GM18951 (cell line): ENCODE data around the gene ZNF830.
"Not testable (repeated sequence)": the region's sequence is repeated elsewhere in the genome, so short reads cannot be mapped to it uniquely, and the experiment has no call there.

Experiments used
- POLR2A ChIP-seq: IDR thresholded peaks from 4 replicates; pipeline ENCODE4 v1.6.1; 2011; ENCODE audit warnings: mild to moderate bottlenecking; ENCODE audit not compliant: insufficient read length, insufficient read depth; ENCODE audit errors: extremely low read depth
- in situ Hi-C: fragments of 300-500 bp; cut with MboI; formaldehyde crosslinking; loops from one replicate; pipeline ENCODE4 v1.12.0; 2022; ENCODE audit warnings: low sequenced_read_pairs, mixed read lengths, inconsistent platforms; ENCODE audit not compliant: unreplicated experiment

ZNF830 gene, protein sequence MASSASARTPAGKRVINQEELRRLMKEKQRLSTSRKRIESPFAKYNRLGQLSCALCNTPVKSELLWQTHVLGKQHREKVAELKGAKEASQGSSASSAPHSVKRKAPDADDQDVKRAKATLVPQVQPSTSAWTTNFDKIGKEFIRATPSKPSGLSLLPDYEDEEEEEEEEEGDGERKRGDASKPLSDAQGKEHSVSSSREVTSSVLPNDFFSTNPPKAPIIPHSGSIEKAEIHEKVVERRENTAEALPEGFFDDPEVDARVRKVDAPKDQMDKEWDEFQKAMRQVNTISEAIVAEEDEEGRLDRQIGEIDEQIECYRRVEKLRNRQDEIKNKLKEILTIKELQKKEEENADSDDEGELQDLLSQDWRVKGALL

GRCh38 chr17:34961093-34961911, at the start of gene ZNF830, which contains the start of gene CCT6B:
ZNF830 (plus strand) TSS chr17:34961540; CDS start chr17:34961567, 27 bp downstream.
CCT6B (minus strand) TSS chr17:34961460; CDS start chr17:34961393, 67 bp downstream.
- TF ChIP-seq POLR2A, result peak; percentile 80

DNA sequence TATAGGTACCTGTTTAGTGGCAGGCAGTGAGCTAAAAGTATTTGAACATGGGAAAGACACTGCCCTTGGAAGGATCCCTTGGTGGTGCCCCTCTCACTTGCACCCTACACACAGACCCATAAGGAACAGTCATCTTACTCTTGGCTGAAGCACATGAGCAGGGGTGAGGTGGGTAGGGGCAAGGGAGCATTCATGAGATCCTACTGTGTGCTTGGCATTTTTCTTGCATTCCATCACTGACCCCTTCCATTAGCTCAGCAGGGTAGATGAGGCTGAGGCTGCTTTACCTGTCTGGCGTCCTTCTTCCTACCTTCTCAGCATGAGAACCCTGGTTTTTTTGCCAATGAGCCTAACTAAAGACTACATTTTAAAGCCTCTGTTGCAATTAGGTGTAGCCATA, 48.3 kb upstream of the ZNF830 start:
- TF ChIP-seq POLR2A, result no peak
- in situ Hi-C loops, result no loop called here

More at GRCh38 chr17:34961093-34961911, at the start of gene ZNF830, which contains the start of gene CCT6B:
- in situ Hi-C loops, result no loop called here

DNA sequence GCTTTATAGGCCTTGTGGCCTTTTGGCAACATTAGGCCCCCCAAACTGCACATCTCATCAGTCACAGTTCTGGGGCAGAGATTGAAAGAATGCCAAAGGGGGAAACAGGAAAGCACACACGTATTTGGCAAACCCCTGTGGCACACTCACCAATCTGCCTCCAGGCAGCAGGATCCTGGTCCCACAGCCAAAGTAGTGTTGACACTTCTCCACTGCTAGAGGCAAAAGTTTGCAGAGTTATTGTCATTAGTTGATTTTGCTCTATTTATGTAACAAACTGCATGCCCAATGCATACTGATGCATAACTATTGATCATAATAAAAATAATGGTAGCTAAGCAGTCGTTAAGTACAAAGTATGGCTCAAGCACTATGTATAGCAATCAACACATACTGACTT, 45.2 kb upstream of the ZNF830 start:
- TF ChIP-seq POLR2A, result no peak
- in situ Hi-C loops, result no loop called here

GRCh38 chr17:34917381-34917780, 44.0 kb upstream of the ZNF830 start:
- no peak for TF ChIP-seq POLR2A
- in situ Hi-C loops, result no loop called here

DNA sequence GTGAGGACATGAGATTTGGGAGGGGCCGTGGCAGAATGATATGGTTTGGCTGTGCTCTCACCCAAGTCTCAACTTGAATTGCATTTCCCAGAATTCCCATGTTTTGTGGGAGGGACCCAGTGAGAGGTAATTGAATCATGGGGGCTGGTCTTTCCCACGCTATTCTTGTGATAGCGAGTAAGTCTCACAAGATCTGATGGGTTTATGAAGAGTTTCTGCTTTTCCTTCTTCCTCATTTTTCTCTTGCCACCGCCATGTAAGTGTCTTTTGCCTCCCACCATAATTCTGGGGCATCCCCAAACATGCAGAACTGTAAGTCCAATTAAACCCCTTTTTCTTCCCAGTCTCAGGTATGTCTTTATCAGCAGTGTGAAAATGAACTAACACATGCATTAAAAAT, 40.7 kb upstream of the ZNF830 start:
- in situ Hi-C loops, result no loop called here
- TF ChIP-seq POLR2A, result no peak

DNA sequence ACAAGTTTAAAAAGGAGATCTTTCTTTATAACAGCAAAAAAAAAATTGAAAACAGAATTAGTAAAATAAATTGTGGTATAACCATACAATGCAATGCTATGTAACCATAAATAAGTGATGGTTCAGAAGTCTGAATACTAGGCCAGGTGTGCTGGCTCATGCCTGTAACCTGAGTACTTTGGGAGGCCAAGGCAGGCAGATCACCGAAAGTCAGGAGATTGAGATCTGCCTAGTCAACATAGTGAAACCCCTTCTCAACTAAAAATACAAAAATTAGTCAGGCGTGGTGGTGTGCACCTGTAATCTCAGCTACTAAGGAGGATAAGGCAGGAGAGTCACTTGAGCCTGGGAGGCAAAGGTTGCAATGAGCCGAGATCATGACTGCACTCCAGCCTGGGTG, 34.7 kb upstream of the ZNF830 start:
- TF ChIP-seq POLR2A, result no peak
- in situ Hi-C loops, result no loop called here

- no peak for TF ChIP-seq POLR2A
- in situ Hi-C loops, result no loop called here
These were observed 31.1 kb upstream of the ZNF830 start for GRCh38 chr17:34930283-34930682.

GRCh38 chr17:34950780-34951179, 10.6 kb upstream of the ZNF830 start:
- in situ Hi-C loops, result not testable (repeated sequence)

DNA sequence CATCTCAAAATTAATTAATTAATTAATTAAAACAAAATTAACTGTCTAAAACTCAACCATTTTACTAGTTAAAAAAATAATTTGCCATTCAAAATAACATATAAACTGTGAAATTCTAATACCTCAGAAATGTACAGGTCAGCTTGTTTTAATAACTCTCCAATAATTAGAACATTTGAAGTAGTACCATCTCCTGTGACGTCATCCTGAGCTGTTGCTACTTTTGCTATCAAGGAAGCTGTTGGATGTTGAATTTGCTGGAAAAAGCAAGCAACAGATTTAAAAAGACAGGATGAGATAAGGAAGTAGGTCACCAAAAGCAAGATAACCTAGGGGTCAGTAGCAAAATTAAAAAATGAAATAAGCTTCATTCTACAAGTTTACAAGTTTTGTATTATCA, 2.9 kb upstream of the ZNF830 start:
- in situ Hi-C loops, result no loop called here

GRCh38 chr17:34974179-34974578, 12.8 kb downstream of the ZNF830 start:
- in situ Hi-C loops, result no loop called here
- TF ChIP-seq POLR2A, result no peak

More for the DNA sequence above, 2.9 kb upstream of the ZNF830 start:
- TF ChIP-seq POLR2A, result no peak

DNA sequence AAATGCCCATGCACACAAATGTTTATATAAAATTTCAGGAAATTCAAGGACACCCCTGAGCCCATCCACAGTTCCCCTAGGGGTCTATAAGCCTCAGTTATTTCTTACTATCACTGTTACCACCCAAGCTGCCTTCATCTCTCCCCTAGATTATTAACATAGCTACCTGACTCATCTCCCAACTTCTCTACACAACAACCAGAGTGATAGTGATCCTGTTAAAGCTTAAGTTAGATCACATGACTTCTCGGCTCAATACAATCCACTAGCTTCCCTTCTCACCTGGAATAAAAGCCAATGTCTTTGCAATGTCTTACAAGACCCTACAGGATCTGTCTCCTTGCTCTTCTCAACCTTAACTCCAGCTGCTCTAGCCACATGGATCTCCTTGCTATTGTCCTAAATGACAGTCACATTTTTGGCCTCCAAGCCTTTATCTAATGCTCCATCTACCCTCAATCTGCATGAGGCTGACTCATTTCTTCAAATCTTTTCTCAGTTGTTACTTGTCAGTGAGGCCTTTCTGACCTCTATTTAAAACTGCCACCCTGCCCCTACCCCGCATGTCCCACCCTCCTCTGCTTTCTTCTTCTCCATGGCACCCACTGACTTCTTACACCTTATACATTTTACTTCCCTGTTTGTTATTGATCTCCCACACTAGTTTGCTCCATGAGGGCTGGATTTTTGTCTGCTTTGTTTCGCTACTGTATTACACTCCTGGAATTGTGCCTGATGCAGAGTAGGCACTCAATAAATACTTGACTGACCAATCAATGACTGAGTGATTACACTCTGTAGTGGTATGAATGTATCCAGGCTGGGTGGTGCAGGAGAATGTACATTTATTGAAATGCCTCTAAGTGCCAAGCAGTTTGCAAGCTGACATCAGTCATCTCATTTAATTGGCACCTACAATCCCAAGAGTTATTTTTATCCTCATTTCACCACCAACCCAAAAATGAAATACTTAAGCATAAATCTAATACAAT, 13.8 kb downstream of the ZNF830 start:
- TF ChIP-seq POLR2A, result no peak
- in situ Hi-C loops, result no loop called here

- in situ Hi-C loops, result no loop called here
- TF ChIP-seq POLR2A, result no peak
These were observed 17.8 kb downstream of the ZNF830 start for GRCh38 chr17:34979153-34979552.
